Astrocyte (in vitro differentiated cells and primary cell): ENCODE data around the gene SPG21.

Experiments
- CTCF ChIP-seq: IDR thresholded peaks from 2 replicates; pipeline ENCODE4 v1.5.1; 2011; ENCODE audit warnings: low read depth, mild to moderate bottlenecking, inconsistent platforms, low read length, moderate library complexity; ENCODE audit not compliant: insufficient read depth
- EZH2 ChIP-seq: IDR thresholded peaks from 2 replicates; pipeline ENCODE4 v1.6.1; 2012; ENCODE audit warnings: mild to moderate bottlenecking, low read length, inconsistent platforms; ENCODE audit not compliant: insufficient read depth

- TF ChIP-seq CTCF (no peak), EZH2 (no peak)
Observed at GRCh38 chr15:64960153-64960552, 29.6 kb downstream of the SPG21 start.
